HepG2 (cell line): Measurements from ENCODE around the gene ATP6V0E1. TPM values are rescaled to one million over a fixed set of nuclear protein-coding genes. Genes with fewer than 3 reads are reported as not detected.

Experiments used
- ATAC-seq: fragments of 200-7000 bp; cut with Tn5 transposase; 3 replicates; pipeline ENCODE4 v1.9.1; 2020; ENCODE audit warnings: mild to moderate bottlenecking, moderate library complexity
- BruUV-seq: library from RNA; stranded (reverse); fragments of 400-500 nt; replicated peaks from 2 replicates; lab custom pipeline; 2021; lab: Mats Ljungman, UMichigan
- CTCF ChIA-PET: fragments of 300-600 bp; formaldehyde crosslinking; extraction: SDS; loops from one replicate; lab custom pipeline; 2021; ENCODE audit warnings: low total read pairs, inconsistent platforms, low intra/inter-chr PET ratio; lab: Yijun Ruan, JAX
- POLR2A ChIA-PET: fragments of 350-600 bp; sonication (Branson Sonifier 250); formaldehyde crosslinking; loops from one replicate; lab custom pipeline; 2020; ENCODE audit warnings: antibody characterized with exemption, inconsistent platforms; lab: Yijun Ruan, JAX
- DNase-seq: peaks from one replicate; pipeline ENCODE4 v3.0.0-alpha.2; 2015; ENCODE audit warnings: low spot score
- FAIRE-seq: peaks from 3 replicates; lab custom pipeline; 2011; peaks lifted over from hg19 to GRCh38; lab: Jason Lieb, UNC
- H2AFZ ChIP-seq: one replicate; pipeline ENCODE4 v1.6.1; 2011; ENCODE audit warnings: low read length, inconsistent platforms
- H3K27ac ChIP-seq: fragments of 300-600 bp; 3 replicates; pipeline ENCODE4 v1.8.0; 2011; ENCODE audit warnings: mixed run types, mild to moderate bottlenecking, mixed read lengths, low read length, inconsistent platforms; ENCODE audit not compliant: insufficient read depth; ENCODE audit errors: extremely low read length
- H3K27me3 ChIP-seq, 2 experiments: fragments of 200-600 bp in 1 of 2; 2 replicates in 1 of 2; 3 replicates in 1 of 2; pipeline versions ENCODE4 v1.6.0 to v1.8.0; 2011; ENCODE audit warnings: low read length in 2 of 2, mild to moderate bottlenecking in 2 of 2, moderate library complexity in 2 of 2, inconsistent platforms in 1 of 2; ENCODE audit not compliant: insufficient read depth in 2 of 2, control insufficient read depth in 1 of 2
- H3K36me3 ChIP-seq, 2 experiments: fragments of 200-600 bp in 1 of 2; replicated peaks in 1 of 2; 2 replicates in 1 of 2; 3 replicates in 1 of 2; pipeline versions ENCODE4 v1.5.1 to v1.8.0; 2011; ENCODE audit warnings: low read length in 2 of 2, inconsistent platforms in 1 of 2; ENCODE audit not compliant: insufficient read depth in 2 of 2, control insufficient read depth in 1 of 2
- H3K4me1 ChIP-seq: 2 replicates; pipeline ENCODE4 v1.5.1; 2012; ENCODE audit warnings: low read length, inconsistent platforms; ENCODE audit not compliant: insufficient read depth
- H3K4me2 ChIP-seq: 2 replicates; pipeline ENCODE4 v1.6.0; 2011; ENCODE audit warnings: low read depth, low read length, inconsistent platforms
- H3K4me3 ChIP-seq, 3 experiments: fragments of 200-600 bp in 1 of 3; sonication (generic), shearing (Covaris generic) in 1 of 3; replicated peaks in 1 of 3; 2 replicates each; pipeline ENCODE4 v1.5.1; 2011 to 2016; ENCODE audit warnings: low read length in 3 of 3, inconsistent platforms in 2 of 3, low read depth in 2 of 3, mild to moderate bottlenecking in 2 of 3, control low read depth in 1 of 3, mixed read lengths in 1 of 3; ENCODE audit not compliant: insufficient read depth in 1 of 3
- H3K79me2 ChIP-seq: one replicate; pipeline ENCODE4 v1.6.1; 2011; ENCODE audit warnings: low read length, inconsistent platforms; ENCODE audit not compliant: insufficient read depth
- H3K9ac ChIP-seq: 2 replicates; pipeline ENCODE4 v1.6.0; 2011; ENCODE audit warnings: mild to moderate bottlenecking, low read depth, low read length, inconsistent platforms; ENCODE audit not compliant: insufficient read depth
- H3K9me3 ChIP-seq: 2 replicates; pipeline ENCODE4 v1.5.1; 2012; ENCODE audit warnings: mild to moderate bottlenecking, low read length
- H4K20me1 ChIP-seq: 2 replicates; pipeline ENCODE4 v1.6.0; 2011; ENCODE audit warnings: inconsistent platforms, mild to moderate bottlenecking, low read length, moderate library complexity; ENCODE audit not compliant: insufficient read depth
- CBFB ChIP-seq: sonication (generic); formaldehyde crosslinking; IDR thresholded peaks from 2 replicates; pipeline ENCODE4 v1.4.0; 2020; ENCODE audit warnings: missing genetic modification reagents
- NR2F6 ChIP-seq, 2 experiments: IDR thresholded peaks; 2 replicates each; pipeline ENCODE4 v1.6.1; 2016; ENCODE audit warnings: antibody characterized with exemption in 1 of 2, mild to moderate bottlenecking in 1 of 2
- SOX13 ChIP-seq, 3 experiments: fragments of 450-650 bp in 1 of 3; sonication (generic) in 1 of 3; formaldehyde crosslinking in 1 of 3; IDR thresholded peaks in 2 of 3; conservative IDR thresholded peaks in 1 of 3; 2 replicates each; pipeline versions ENCODE4 v1.5.0 to v1.6.1; 2016 to 2020; ENCODE audit warnings: antibody characterized with exemption in 1 of 3, mild to moderate bottlenecking in 1 of 3, missing compliant biosample characterization in 1 of 3, missing genetic modification reagents in 1 of 3, moderate library complexity in 1 of 3
- ZNF460 ChIP-seq: sonication (generic); formaldehyde crosslinking; IDR thresholded peaks from 2 replicates; pipeline ENCODE4 v1.5.1; 2020; ENCODE audit warnings: missing genetic modification reagents, mild to moderate bottlenecking, borderline replicate concordance
- WGBS: methylation state at CpG from one replicate; pipeline ENCODE4 v1.1.6; 2017; ENCODE audit warnings: low lambda C conversion rate; 5-methylcytosine and 5-hydroxymethylcytosine counted together
- in situ Hi-C: cut with HindIII; loops from 2 replicates; pipeline ENCODE4 v1.10.0; 2017; ENCODE audit warnings: low pct_unique_long_range_greater_than_20kb; ENCODE audit not compliant: extremely low pct_ligation_motif_present
- intact Hi-C: fragments of 100-400 bp; cut with micrococcal nuclease; formaldehyde crosslinking; loops from one replicate; pipeline ENCODE4 v1.10.0; 2022; ENCODE audit not compliant: unreplicated experiment
- polyA plus RNA-seq, 8 experiments: library from polyadenylated mRNA; depleted of rRNA in 3 of 8; stranded (reverse) in 7 of 8; unstranded in 1 of 8; fragments of >200 nt; fragmentation: Illumina TruSeq in 4 of 8; extraction: Trizol in 4 of 8; gene quantifications; 2 replicates each; pipeline versions ENCODE4 v1.2.1 to v1.2.3, GENCODE V29; 2011 to 2016; ENCODE audit warnings: low read depth in 4 of 8, missing spikeins in 1 of 8, mixed read lengths in 1 of 8; ENCODE audit not compliant: insufficient read depth in 1 of 8
- total RNA-seq, 5 experiments: library from RNA; depleted of rRNA; stranded (reverse); fragments of >200 nt; fragmentation: Illumina TruSeq; extraction: Trizol; gene quantifications; 2 replicates each; pipeline ENCODE4 v1.2.3, GENCODE V29; 2016; ENCODE audit warnings: low read depth in 1 of 5
- TF ChIP-seq, protein P1 (sequence below): sonication (generic); IDR thresholded peaks from 2 replicates; pipeline ENCODE4 v1.6.1; 2016; ENCODE audit warnings: low read depth, borderline replicate concordance

Gene ATP6V0E1
- total and polyA plus RNA-seq, 2 of the 13 experiments (the other 11 are each of a cell fraction or from before 2014, with no cell fraction given) = 143 to 215 TPM

DNA sequence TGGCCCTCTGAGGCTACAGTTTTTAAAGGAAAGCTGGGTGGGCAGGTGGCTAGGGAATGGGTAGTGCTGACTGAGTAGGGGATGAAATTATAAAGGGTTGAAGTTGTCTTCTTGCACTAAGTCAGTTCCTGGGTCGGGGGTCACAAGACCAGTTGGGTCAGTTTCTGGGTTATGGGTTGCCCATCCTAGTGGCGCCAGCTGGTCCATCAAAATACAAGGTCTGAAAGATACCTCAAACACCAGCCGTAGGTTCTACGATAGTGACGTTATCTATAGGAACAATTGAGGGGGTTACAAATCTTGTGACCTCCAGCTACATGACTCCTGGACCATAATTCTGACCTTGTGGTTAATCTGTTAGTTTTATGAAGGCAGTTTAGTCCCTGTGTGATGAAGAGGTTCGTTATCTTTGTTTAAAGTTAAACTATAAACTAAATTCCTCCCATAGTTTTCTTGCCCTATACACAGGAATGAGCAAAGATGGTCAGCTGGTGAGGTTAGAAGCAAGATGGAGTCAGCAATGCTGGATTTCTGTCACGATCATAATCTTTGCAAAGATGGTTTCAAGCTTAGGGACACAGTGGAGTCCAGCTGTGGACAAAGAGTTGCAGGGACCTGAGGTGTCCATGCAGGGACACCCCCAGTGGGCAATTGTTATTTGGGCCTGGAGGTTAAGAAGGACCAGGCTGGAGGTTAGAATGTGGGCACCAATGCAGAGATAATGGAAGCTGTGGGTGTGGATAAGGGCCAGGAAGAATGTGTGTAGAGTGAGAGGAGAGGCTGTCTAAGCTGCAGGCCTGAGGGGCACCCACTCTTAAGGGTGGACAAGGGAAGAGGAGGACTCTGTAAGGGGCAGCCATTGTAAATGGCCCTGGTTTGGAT is 58.6 kb downstream of the ATP6V0E1 start:
- ATAC-seq (peak; percentile 34), FAIRE-seq (peak; percentile 42), DNase-seq (peak; percentile 51)
- no TSS peak for BruUV-seq
- in situ Hi-C loops = no loop called here
- no peak overlapping the region for H3K27ac ChIP-seq
- no peak overlapping the region for H2AFZ ChIP-seq
- ChIA-PET CTCF (no interaction called here), POLR2A (no interaction called here)
- H3K4me1 ChIP-seq = peaks cover 39% of the 10 kb centered on the region
- H3K9ac ChIP-seq = no peak overlapping the region
- intact Hi-C loops = no loop called here
- H3K4me2 ChIP-seq = peak overlapping the region; percentile 64
- H3K36me3 ChIP-seq = no peaks in the 10 kb centered on the region
- H3K4me3 ChIP-seq = peak overlapping the region in 1 of 3 experiments; percentile 24; a peak in 1 of 6 replicates
- H3K79me2 ChIP-seq = no peaks in the 10 kb centered on the region
- no peaks in the 10 kb centered on the region for H4K20me1 ChIP-seq
- 27% methylated on average over 7 of the region's 7 CpGs for WGBS
- peaks cover 4% of the 10 kb centered on the region; the same call in 1 of the 2 replicates for H3K9me3 ChIP-seq
- no peaks in the 10 kb centered on the region for H3K27me3 ChIP-seq
- TF ChIP-seq NR2F6 (IDR thresholded peaks at IDR 0.05) = peak; percentile 39; the same call in 1 of the 2 replicates
- 0 out of 2 replicates have a peak, but pooled peaks have one; percentile 39 for TF ChIP-seq NR2F6 (CRISPR knock-in tag; IDR thresholded peaks at IDR 0.05)
- no peak for TF ChIP-seq SOX13 (IDR thresholded peaks at IDR 0.05)
- peak in 1 of 2 experiments; percentile 22; a peak in 2 of 4 replicates for TF ChIP-seq SOX13 (CRISPR knock-in tag; conservative IDR thresholded peaks at IDR 0.05 in 1 of 2, IDR thresholded peaks at IDR 0.05 in 1 of 2)
- 0 out of 2 replicates have a peak, but pooled peaks have one; percentile 19 for TF ChIP-seq CBFB (CRISPR knock-in tag)
- TF ChIP-seq ZNF460 = no peak
- TF ChIP-seq, protein P1, sequence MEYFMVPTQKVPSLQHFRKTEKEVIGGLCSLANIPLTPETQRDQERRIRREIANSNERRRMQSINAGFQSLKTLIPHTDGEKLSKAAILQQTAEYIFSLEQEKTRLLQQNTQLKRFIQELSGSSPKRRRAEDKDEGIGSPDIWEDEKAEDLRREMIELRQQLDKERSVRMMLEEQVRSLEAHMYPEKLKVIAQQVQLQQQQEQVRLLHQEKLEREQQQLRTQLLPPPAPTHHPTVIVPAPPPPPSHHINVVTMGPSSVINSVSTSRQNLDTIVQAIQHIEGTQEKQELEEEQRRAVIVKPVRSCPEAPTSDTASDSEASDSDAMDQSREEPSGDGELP = peak; percentile 59; the same call in 1 of the 2 replicates
- TF ChIP-seq, all 625 proteins: peak for 4
